Gastroesophageal sphincter (tissue), 4 donors: ENCODE results near the gene PCIF1. TPM values are rescaled to one million over a fixed set of nuclear protein-coding genes. Genes with fewer than 3 reads are reported as not detected.
A peak's percentile ranks its signal among the peaks of the same experiment; 100 is the strongest.

Source experiments
- ATAC-seq: fragments of 150-250 bp; one replicate; pipeline ENCODE4 v1.9.1; 2016; ENCODE audit warnings: mild to moderate bottlenecking, moderate library complexity
- H3K27ac ChIP-seq, 4 donors: fragments of 200-600 bp; sonication (generic) in 3 of 4; 1 replicate in 3 of 4; 2 replicates in 1 of 4; pipeline ENCODE4 v1.5.1; 2016 to 2019
- H3K27me3 ChIP-seq: fragments of 200-600 bp; sonication (generic); one replicate; pipeline ENCODE4 v1.5.1; 2019
- H3K36me3 ChIP-seq, 2 donors: fragments of 200-600 bp; sonication (generic); one replicate each; pipeline ENCODE4 v1.5.1; 2019; ENCODE audit warnings: control low read depth in 1 of 2
- H3K4me1 ChIP-seq, 3 donors: fragments of 200-600 bp; sonication (generic); 1 replicate in 2 of 3; 2 replicates in 1 of 3; pipeline ENCODE4 v1.5.1; 2016 to 2019; ENCODE audit warnings: control low read depth in 2 of 3
- H3K4me3 ChIP-seq, 2 donors: fragments of 200-600 bp; sonication (generic); one replicate each; pipeline ENCODE4 v1.5.1; 2019; ENCODE audit warnings: mild to moderate bottlenecking in 1 of 2, moderate library complexity in 1 of 2
- H3K9me3 ChIP-seq, 3 donors: fragments of 200-600 bp; sonication (generic); one replicate each; pipeline ENCODE4 v1.5.1; 2017 to 2019; ENCODE audit warnings: control low read depth in 2 of 3
- EP300 ChIP-seq: sonication (generic); formaldehyde crosslinking; IDR thresholded peaks from one replicate; pipeline ENCODE4 v1.6.1; 2017; ENCODE audit warnings: antibody characterized with exemption, mild to moderate bottlenecking
- POLR2A ChIP-seq, 2 donors: fragments of 450-650 bp; IDR thresholded peaks; one replicate each; pipeline ENCODE4 v1.6.1; 2017; ENCODE audit warnings: antibody characterized with exemption in 2 of 2, mild to moderate bottlenecking in 2 of 2, moderate library complexity in 1 of 2
- POLR2AphosphoS5 ChIP-seq: sonication (generic); formaldehyde crosslinking; IDR thresholded peaks from one replicate; pipeline ENCODE4 v1.6.1; 2017; ENCODE audit warnings: antibody characterized with exemption
- WGBS, 2 donors: methylation state at CpG; one replicate each; pipeline ENCODE4 v1.1.5; 2018; ENCODE audit warnings: low coverage in 1 of 2; 5-methylcytosine and 5-hydroxymethylcytosine counted together
- total RNA-seq, 4 donors: library from RNA; depleted of rRNA; stranded (reverse); fragments of >200 nt; gene quantifications; one replicate each; pipeline ENCODE4 v1.1.0, GENCODE V29; 2016
- TF ChIP-seq, protein P1 (sequence below), 4 experiments: fragments of 200-600 bp in 2 of 4; fragments of 450-650 bp in 2 of 4; sonication (generic) in 1 of 4; IDR thresholded peaks; one replicate each; pipeline ENCODE4 v1.5.1; 2017 to 2019; ENCODE audit warnings: antibody characterized with exemption in 4 of 4, mild to moderate bottlenecking in 2 of 4, moderate library complexity in 2 of 4

Gene PCIF1
- total RNA-seq, 4 donors from 2014 or later: 21.5 to 45.3 (median 39.2) TPM

DNA sequence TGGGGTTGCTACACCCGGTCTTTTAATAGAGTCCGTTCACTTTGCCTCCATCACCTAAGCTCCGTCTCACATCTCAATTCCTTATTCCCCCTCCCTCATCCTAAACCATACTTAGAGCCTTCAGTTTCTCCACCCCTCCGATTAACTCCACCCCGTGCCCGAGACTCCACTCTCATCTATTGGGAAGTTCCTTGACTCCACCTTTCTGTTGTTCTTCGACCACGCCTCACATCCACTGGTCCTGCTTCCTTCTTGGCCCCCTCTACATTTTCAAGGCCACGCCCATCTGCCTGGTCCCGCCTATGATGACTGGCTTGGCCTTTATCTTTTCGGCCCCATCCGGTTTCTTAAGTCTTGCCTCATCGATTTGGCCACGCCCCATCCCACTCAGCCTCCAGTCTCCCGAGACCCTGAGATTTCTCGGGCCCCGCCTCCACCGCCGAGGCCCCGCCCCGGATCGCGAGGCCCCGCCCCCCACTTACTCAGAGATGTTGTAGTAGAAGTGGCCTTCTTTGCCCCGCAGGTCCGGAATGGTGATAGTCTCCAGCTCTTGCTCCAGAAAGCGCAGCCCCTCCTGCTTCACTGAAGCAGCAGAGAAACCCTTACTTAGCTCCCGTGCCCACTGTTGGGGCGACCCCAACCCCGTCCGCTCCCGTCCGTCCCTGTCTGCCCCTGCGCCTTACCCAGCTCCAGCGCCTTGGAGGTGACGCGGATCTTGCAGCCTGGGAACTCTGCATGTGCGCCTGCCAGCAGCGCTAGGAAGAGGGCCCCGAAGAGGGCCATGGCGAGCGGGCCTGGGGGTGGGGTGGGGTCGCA, 23.6 kb upstream of the PCIF1 start:
- Histone ChIP-seq H3K9me3 (no peaks in the 10 kb centered on the region), H3K27ac (peak overlapping the region; percentile 2 to 89 (median 85)), H3K4me1 (peaks cover 0 to 23% (median 5%) of the 10 kb centered on the region in 3 donors), H3K27me3 (peaks cover 23% of the 10 kb centered on the region), H3K4me3 (peak overlapping the region; percentile 34 to 60), H3K36me3 (peaks cover 0 to 13% of the 10 kb centered on the region in 2 donors)
- WGBS, 2 donors: 2 to 6% methylated on average over 17 to 23 of the region's 43 CpGs
- TF ChIP-seq EP300: no peak
- TF ChIP-seq, protein P1, sequence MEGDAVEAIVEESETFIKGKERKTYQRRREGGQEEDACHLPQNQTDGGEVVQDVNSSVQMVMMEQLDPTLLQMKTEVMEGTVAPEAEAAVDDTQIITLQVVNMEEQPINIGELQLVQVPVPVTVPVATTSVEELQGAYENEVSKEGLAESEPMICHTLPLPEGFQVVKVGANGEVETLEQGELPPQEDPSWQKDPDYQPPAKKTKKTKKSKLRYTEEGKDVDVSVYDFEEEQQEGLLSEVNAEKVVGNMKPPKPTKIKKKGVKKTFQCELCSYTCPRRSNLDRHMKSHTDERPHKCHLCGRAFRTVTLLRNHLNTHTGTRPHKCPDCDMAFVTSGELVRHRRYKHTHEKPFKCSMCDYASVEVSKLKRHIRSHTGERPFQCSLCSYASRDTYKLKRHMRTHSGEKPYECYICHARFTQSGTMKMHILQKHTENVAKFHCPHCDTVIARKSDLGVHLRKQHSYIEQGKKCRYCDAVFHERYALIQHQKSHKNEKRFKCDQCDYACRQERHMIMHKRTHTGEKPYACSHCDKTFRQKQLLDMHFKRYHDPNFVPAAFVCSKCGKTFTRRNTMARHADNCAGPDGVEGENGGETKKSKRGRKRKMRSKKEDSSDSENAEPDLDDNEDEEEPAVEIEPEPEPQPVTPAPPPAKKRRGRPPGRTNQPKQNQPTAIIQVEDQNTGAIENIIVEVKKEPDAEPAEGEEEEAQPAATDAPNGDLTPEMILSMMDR (IDR thresholded peaks at IDR 0.05): no peak
- peak; percentile 65 for TF ChIP-seq POLR2AphosphoS5
- TF ChIP-seq POLR2A (IDR thresholded peaks at IDR 0.05): peak; percentile 23 to 69
- ATAC-seq: peak; percentile 93

DNA sequence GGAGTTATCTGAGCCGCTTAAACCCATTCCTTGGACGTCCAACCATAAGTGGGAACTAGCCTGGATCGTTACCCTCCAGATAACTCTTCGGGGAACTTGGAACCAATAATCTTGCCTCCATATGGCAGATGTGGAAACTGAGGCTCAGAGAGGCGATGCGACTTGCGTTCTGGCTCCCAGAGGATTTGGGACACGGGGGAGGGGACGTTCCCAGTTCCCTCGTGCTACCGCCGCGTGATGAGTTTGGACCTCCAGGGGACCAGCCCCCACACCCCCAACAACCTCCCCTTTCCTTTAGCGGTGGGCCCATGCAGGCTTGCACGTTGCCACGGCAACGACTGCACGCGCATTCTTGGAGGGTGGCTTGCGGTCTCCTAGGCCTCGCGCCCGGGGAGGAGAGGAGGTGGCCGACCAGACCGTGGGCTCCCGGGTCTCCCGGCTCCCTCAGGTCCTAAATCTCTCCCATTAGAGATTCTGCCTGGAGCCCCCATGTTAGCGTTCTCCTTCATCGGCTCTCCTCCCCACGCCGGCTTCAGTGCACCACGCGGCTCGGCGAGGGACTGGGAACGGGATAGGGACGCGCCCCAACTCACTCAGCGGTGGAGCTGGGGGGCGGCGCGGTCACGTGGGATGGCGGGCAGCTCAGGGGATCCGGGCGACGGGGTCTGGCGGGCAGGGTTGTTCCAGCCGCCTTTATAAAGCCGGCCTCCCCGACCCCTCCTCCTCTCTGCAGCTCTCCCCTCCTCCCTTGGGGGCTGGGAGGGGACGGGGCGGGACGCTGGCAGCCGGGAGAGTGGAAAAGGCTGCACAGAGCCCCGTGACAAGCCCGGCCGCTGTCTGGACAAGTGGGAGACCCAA, 22.8 kb upstream of the PCIF1 start, which contains the start of gene PLTP:
TSS of gene PLTP (minus strand) at position 670 of the 858 bp plus-strand sequence. CDS start 703 bp downstream, outside the sequence.
- Histone ChIP-seq H3K9me3 (no peaks in the 10 kb centered on the region), H3K27me3 (peaks cover 23% of the 10 kb centered on the region), H3K27ac (peak within 1 kb of the TSS; percentile 2 to 89 (median 85)), H3K36me3 (peaks cover 0 to 6% of the 10 kb centered on the region in 2 donors), H3K4me1 (peaks cover 0 to 23% (median 5%) of the 10 kb centered on the region in 3 donors), H3K4me3 (peak within 1 kb of the TSS; percentile 34 to 60)
- 0 to 1% methylated on average over 4 to 13 of the region's 58 CpGs for WGBS, 2 donors
- peak; percentile 35 for ATAC-seq
- TF ChIP-seq POLR2AphosphoS5 (peak; percentile 56), EP300 (no peak), POLR2A (IDR thresholded peaks at IDR 0.05) (peak; percentile 68 to 88)
- TF ChIP-seq, protein P1 (IDR thresholded peaks at IDR 0.05): no peak

DNA sequence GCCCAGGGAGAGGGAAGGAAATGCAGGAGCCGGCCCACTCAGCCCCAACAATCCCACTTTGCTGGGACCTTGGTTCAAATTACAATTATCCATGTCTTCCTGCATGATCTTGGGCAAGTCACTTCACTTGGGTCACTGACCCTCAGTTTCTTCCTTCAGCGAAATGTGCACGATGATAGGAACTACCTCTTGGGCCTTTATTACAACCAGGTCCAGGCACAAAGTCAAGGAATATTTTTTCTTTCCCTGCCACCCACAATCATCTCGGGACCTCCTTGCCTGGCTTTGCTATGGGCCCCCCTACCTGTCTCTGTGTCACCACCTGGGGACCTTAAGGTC, 22.2 kb upstream of the PCIF1 start:
- TF ChIP-seq, protein P1 (IDR thresholded peaks at IDR 0.05): no peak
- TF ChIP-seq POLR2AphosphoS5: no peak
- TF ChIP-seq POLR2A (IDR thresholded peaks at IDR 0.05): no peak
- 12% methylated on average over 3 of the region's 4 CpGs; no CpG with 5 or more reads in 1 of the 2 donors for WGBS, 2 donors
- peaks cover 23% of the 10 kb centered on the region for H3K27me3 ChIP-seq
- no peaks in the 10 kb centered on the region for H3K9me3 ChIP-seq
- peak overlapping the region in 3 of 4 donors; percentile 82 to 89 (median 88) for H3K27ac ChIP-seq
- peaks cover 0 to 23% (median 5%) of the 10 kb centered on the region in 3 donors for H3K4me1 ChIP-seq
- peak overlapping the region; percentile 34 to 60 for H3K4me3 ChIP-seq
- H3K36me3 ChIP-seq: peaks cover 0 to 5% of the 10 kb centered on the region in 2 donors
- no peak for ATAC-seq

DNA sequence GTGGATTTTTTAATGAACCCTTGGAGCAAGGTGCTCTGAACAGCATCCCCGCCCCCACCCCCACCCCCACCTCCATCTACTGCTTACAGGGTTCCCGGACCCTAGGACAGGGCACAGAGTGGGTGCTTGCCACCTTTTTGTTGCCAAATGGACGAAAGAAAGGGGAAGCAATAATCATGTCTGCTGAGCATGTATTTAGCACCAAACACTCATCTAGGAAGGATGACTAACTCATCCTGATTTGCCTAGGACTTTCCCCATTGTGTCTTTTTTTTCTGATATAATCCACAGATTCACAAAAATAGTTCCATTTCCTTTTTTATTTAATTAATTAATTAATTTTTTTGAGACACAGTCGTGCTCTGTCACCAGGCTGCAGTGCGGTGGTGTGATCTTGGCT, 21.4 kb upstream of the PCIF1 start:
- peaks cover 23% of the 10 kb centered on the region for H3K27me3 ChIP-seq
- peak overlapping the region in 2 of 4 donors; percentile 82 to 89 for H3K27ac ChIP-seq
- WGBS, 2 donors: 69 to 80% methylated on average over 1 to 3 of the region's 5 CpGs
- TF ChIP-seq POLR2A (IDR thresholded peaks at IDR 0.05): no peak
- TF ChIP-seq POLR2AphosphoS5: no peak
- TF ChIP-seq, protein P1 (IDR thresholded peaks at IDR 0.05): no peak
- no peak for TF ChIP-seq EP300
- H3K36me3 ChIP-seq: no peaks in the 10 kb centered on the region
- H3K4me1 ChIP-seq: peaks cover 0 to 31% (median 9%) of the 10 kb centered on the region in 3 donors
- no peaks in the 10 kb centered on the region for H3K9me3 ChIP-seq
- no peak overlapping the region for H3K4me3 ChIP-seq
- ATAC-seq: no peak
